Activated CD4-positive, alpha-beta memory T cell treated with anti-CD3 and anti-CD28 coated beads for 36 hours (primary cell): ENCODE measurements around the gene SGPP2. TPM values are rescaled to one million over a fixed set of nuclear protein-coding genes. Genes with fewer than 3 reads are reported as not detected.

Experiments
- CTCF ChIA-PET: fragments of 350-600 bp; sonication (Branson Sonifier 250); formaldehyde crosslinking; loops from one replicate; lab custom pipeline; 2021; ENCODE audit warnings: antibody characterized with exemption, inconsistent platforms; lab: Charles Lee
- POLR2A ChIA-PET: fragments of 350-600 bp; sonication (Branson Sonifier 250); formaldehyde crosslinking; loops from one replicate; lab custom pipeline; 2021; ENCODE audit warnings: antibody characterized with exemption; lab: Charles Lee
- DNase-seq: peaks from one replicate; pipeline ENCODE4 v3.0.0-alpha.2; 2020
- H3K27ac Mint-ChIP-seq: one replicate; pipeline ENCODE4 v1.8.0; 2021; ENCODE audit warnings: mixed read lengths
- H3K27me3 Mint-ChIP-seq: one replicate; pipeline ENCODE4 v1.8.0; 2021; ENCODE audit warnings: mixed read lengths
- H3K36me3 Mint-ChIP-seq: one replicate; pipeline ENCODE4 v1.8.0; 2021; ENCODE audit warnings: mixed read lengths
- H3K4me1 Mint-ChIP-seq: one replicate; pipeline ENCODE4 v1.8.0; 2021; ENCODE audit warnings: low read depth, mixed read lengths
- H3K4me3 Mint-ChIP-seq: one replicate; pipeline ENCODE4 v1.8.0; 2021; ENCODE audit warnings: mild to moderate bottlenecking, mixed read lengths
- H3K9me3 Mint-ChIP-seq: one replicate; pipeline ENCODE4 v1.8.0; 2021; ENCODE audit warnings: mixed read lengths
- intact Hi-C: fragments of 100-400 bp; cut with micrococcal nuclease; formaldehyde crosslinking; loops from one replicate; pipeline ENCODE4 v1.15.1; 2023
- total RNA-seq, 2 experiments: library from RNA; stranded (reverse); gene quantifications; one replicate each; pipeline ENCODE4 v1.2.3, GENCODE V29; 2021

SGPP2 gene
- total RNA-seq, 2 experiments from 2014 or later, result 20.3 to 20.8 TPM

- Mint-ChIP-seq H3K9me3 (no peaks in the 10 kb centered on the region), H3K27ac (no peak overlapping the region), H3K36me3 (peaks cover 20% of the 10 kb centered on the region), H3K4me1 (no peaks in the 10 kb centered on the region), H3K4me3 (no peak overlapping the region), H3K27me3 (no peaks in the 10 kb centered on the region)
- ChIA-PET POLR2A (no interaction called here), CTCF (interaction anchor here (1.1 kb wide), 2 partner anchors 13 to 288 kb away, joined by 3 read pairs; no protein-coding TSS in a partner anchor)
- intact Hi-C loops, result no loop called here
- DNase-seq, result no peak
Measured at GRCh38 chr2:222606306-222606705, 182.0 kb downstream of the SGPP2 start.

DNA sequence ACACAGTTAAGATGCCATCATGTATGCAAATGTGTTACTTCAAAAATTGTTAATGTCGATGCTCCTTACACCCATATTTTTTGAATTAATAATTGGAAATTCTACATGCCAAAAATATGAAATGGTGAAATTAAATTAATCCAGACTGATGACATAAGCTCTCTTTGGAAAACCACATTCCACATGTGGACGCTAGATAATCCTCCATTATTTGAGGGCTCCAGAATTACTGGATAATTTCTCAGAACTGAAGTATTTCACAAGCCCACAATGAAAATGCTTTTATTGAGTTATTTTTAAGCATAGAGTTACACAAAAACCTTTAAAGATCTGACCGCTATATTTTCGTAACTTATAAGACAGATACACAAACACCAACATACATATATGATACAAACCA lies 183.7 kb downstream of the SGPP2 start:
- ChIA-PET CTCF (no interaction called here), POLR2A (no interaction called here)
- Mint-ChIP-seq H3K27ac (no peak overlapping the region), H3K36me3 (peaks cover 25% of the 10 kb centered on the region), H3K4me1 (no peaks in the 10 kb centered on the region), H3K9me3 (no peaks in the 10 kb centered on the region), H3K27me3 (no peaks in the 10 kb centered on the region), H3K4me3 (no peak overlapping the region)
- intact Hi-C loops, result no loop called here
- DNase-seq, result no peak

DNA sequence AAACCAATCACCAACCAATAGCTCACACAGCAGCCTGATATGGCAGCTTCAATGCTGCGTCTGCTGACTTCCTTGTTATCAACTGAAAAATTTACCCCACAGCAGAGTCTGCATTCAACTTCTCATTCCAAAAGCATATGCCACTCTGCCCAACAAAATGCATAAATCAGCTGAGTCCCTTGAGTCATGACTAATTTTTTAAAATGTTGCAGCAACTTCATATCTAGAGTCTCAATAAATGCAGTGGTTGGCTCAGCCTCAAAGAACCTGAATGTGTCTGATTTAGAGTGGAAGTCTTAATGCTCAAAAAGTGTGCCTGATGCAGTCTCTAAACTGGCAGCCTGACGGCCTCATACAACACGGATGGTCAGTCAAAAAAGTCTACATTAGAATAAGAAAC lies 185.0 kb downstream of the SGPP2 start:
- ChIA-PET POLR2A (no interaction called here), CTCF (no interaction called here)
- no peaks in the 10 kb centered on the region for H3K27me3 Mint-ChIP-seq
- peaks cover 25% of the 10 kb centered on the region for H3K36me3 Mint-ChIP-seq
- no peaks in the 10 kb centered on the region for H3K9me3 Mint-ChIP-seq
- no peak overlapping the region for H3K27ac Mint-ChIP-seq
- H3K4me1 Mint-ChIP-seq, result no peaks in the 10 kb centered on the region
- H3K4me3 Mint-ChIP-seq, result no peak overlapping the region
- no peak for DNase-seq
- intact Hi-C loops, result no loop called here

Other genes with a start within 250 kb of the SGPP2 start
- not detected for gene PAX3, start 125.5 kb upstream of the SGPP2 start, total RNA-seq
- 10 to 100 TPM; 40.3 to 41.4 TPM for gene FARSB, start 231.5 kb downstream of the SGPP2 start, total RNA-seq
- gene MOGAT1, start 247.1 kb downstream of the SGPP2 start, total RNA-seq, result not detected